ENCODE results near the gene ARID1B.

Gene ARID1B

GRCh38 chr6:156828280-156828703 lies 51.1 kb downstream of the ARID1B start:
- no peak for DNase-seq

- DNase-seq = no peak
These were observed 52.9 kb downstream of the ARID1B start for GRCh38 chr6:156830126-156830525.

- no peak for DNase-seq
These were observed 55.1 kb downstream of the ARID1B start for GRCh38 chr6:156832231-156832647.

GRCh38 chr6:156832669-156833068 lies 55.5 kb downstream of the ARID1B start:
- no peak for DNase-seq

- DNase-seq = no peak
These were observed 56.6 kb downstream of the ARID1B start for GRCh38 chr6:156833755-156834154.

GRCh38 chr6:156839129-156839528 lies 62.0 kb downstream of the ARID1B start:
- no peak for DNase-seq

- DNase-seq = no peak
These were observed 62.4 kb downstream of the ARID1B start for GRCh38 chr6:156839591-156840001.

GRCh38 chr6:156840136-156840535 lies 63.0 kb downstream of the ARID1B start:
- DNase-seq = no peak

- DNase-seq = no peak
These were observed 63.4 kb downstream of the ARID1B start for GRCh38 chr6:156840606-156841005.

GRCh38 chr6:156841508-156841907 lies 64.3 kb downstream of the ARID1B start:
- DNase-seq = no peak

GRCh38 chr6:156842598-156843250 lies 65.5 kb downstream of the ARID1B start:
- no peak for DNase-seq

- no peak for DNase-seq
These were observed 66.9 kb downstream of the ARID1B start for GRCh38 chr6:156844089-156844488.

GRCh38 chr6:156845454-156846155 lies 68.4 kb downstream of the ARID1B start:
- DNase-seq = no peak

GRCh38 chr6:156846845-156847599 lies 69.8 kb downstream of the ARID1B start:
- DNase-seq = no peak

- no peak for DNase-seq
These were observed 70.9 kb downstream of the ARID1B start for GRCh38 chr6:156848123-156848522.

- no peak for DNase-seq
These were observed 71.4 kb downstream of the ARID1B start for GRCh38 chr6:156848533-156848932.

GRCh38 chr6:156849806-156850205 lies 72.6 kb downstream of the ARID1B start:
- no peak for DNase-seq

- no peak for DNase-seq
These were observed 73.2 kb downstream of the ARID1B start for GRCh38 chr6:156850353-156850752.

GRCh38 chr6:156851454-156851921 lies 74.3 kb downstream of the ARID1B start:
- DNase-seq = no peak

- no peak for DNase-seq
These were observed 75.1 kb downstream of the ARID1B start for GRCh38 chr6:156852147-156852857.

- DNase-seq = no peak
These were observed 75.7 kb downstream of the ARID1B start for GRCh38 chr6:156852858-156853216.

GRCh38 chr6:156853733-156854132 lies 76.6 kb downstream of the ARID1B start:
- no peak for DNase-seq
